Small intestine (tissue), 7 donors: ENCODE measurements around the gene REX1BD. TPM values are rescaled to one million over a fixed set of nuclear protein-coding genes. Genes with fewer than 3 reads are reported as not detected.
A peak's percentile ranks its signal among the peaks of the same experiment; 100 is the strongest.

Experiments
- DNase-seq, 2 donors: peaks; one replicate each; pipeline versions ENCODE4 v3.0.0 to v3.0.0-alpha.2; 2013
- FAIRE-seq: peaks from 2 replicates; lab custom pipeline; 2012; peaks lifted over from hg19 to GRCh38; lab: Jason Lieb, UNC
- H3K27ac ChIP-seq, 3 donors: one replicate each; pipeline ENCODE4 v1.5.1; 2013; ENCODE audit warnings: low read length in 2 of 3, mild to moderate bottlenecking in 2 of 3, control low read depth in 1 of 3, inconsistent platforms in 1 of 3, low read depth in 1 of 3, moderate library complexity in 1 of 3
- H3K27me3 ChIP-seq, 3 donors: one replicate each; pipeline ENCODE4 v1.6.1; 2013; ENCODE audit warnings: low read length in 3 of 3, inconsistent platforms in 1 of 3; ENCODE audit not compliant: control insufficient read depth in 3 of 3, insufficient read depth in 3 of 3
- H3K36me3 ChIP-seq, 3 donors: one replicate each; pipeline ENCODE4 v1.6.1; 2013; ENCODE audit warnings: low read length in 3 of 3, inconsistent platforms in 1 of 3, low read depth in 1 of 3, mild to moderate bottlenecking in 1 of 3, moderate library complexity in 1 of 3; ENCODE audit not compliant: control insufficient read depth in 3 of 3, insufficient read depth in 2 of 3
- H3K4me1 ChIP-seq, 3 donors: one replicate each; pipeline ENCODE4 v1.6.1; 2013; ENCODE audit warnings: low read length in 2 of 3, inconsistent platforms in 1 of 3, low read depth in 1 of 3, mild to moderate bottlenecking in 1 of 3, moderate library complexity in 1 of 3; ENCODE audit not compliant: control insufficient read depth in 3 of 3, insufficient read depth in 2 of 3
- H3K4me3 ChIP-seq, 3 donors: one replicate each; pipeline ENCODE4 v1.5.1; 2013; ENCODE audit warnings: low read length in 3 of 3, control low read depth in 1 of 3, inconsistent platforms in 1 of 3, low read depth in 1 of 3, mild to moderate bottlenecking in 1 of 3, moderate library complexity in 1 of 3
- H3K9me3 ChIP-seq, 2 donors: one replicate each; pipeline ENCODE4 v1.6.1; 2013; ENCODE audit warnings: low read depth in 1 of 2, low read length in 1 of 2; ENCODE audit not compliant: control insufficient read depth in 2 of 2, insufficient read depth in 1 of 2
- WGBS, 3 donors: extraction: QIAGEN DNeasy Blood & Tissue Kit; methylation state at CpG; one replicate each; pipeline ENCODE4 v1.1.7; 2013; 5-methylcytosine and 5-hydroxymethylcytosine counted together
- polyA plus RNA-seq, 4 donors: library from polyadenylated mRNA; stranded (reverse) in 3 of 4; unstranded in 1 of 4; fragments of 200-250 nt in 3 of 4; fragments of 120-200 nt in 1 of 4; gene quantifications; one replicate each; pipeline versions ENCODE4 v1.2.1 to v1.2.3, GENCODE V29; 2013
- donor health status: healthy with polysubstance abuse.
- donor health status: control.
- donor health status: control.
- donor health status: Bipolar disorder and iron deficiency.
- donor health status: healthy.

Gene REX1BD
- polyA plus RNA-seq, 4 donors, result 46.1 to 102 (median 65.9) TPM

GRCh38 chr19:18611327-18612050, 22.9 kb downstream of the REX1BD start:
- H3K9me3 ChIP-seq, result peaks cover 0 to 4% of the 10 kb centered on the region in 2 donors
- 1 to 3% (median 2%) methylated on average over 38 to 62 of the region's 62 CpGs for WGBS, 3 donors
- H3K27me3 ChIP-seq, result peaks cover 36 to 89% (median 50%) of the 10 kb centered on the region in 3 donors
- H3K27ac ChIP-seq, result no peak overlapping the region
- no peaks in the 10 kb centered on the region for H3K36me3 ChIP-seq
- FAIRE-seq, result no peak
- peak in 1 of 2 donors; percentile 16 for DNase-seq
- H3K4me1 ChIP-seq, result peaks cover 0 to 14% (median 3%) of the 10 kb centered on the region in 3 donors
- H3K4me3 ChIP-seq, result no peak overlapping the region

- FAIRE-seq (no peak), DNase-seq (no peak)
- H3K27ac ChIP-seq, result no peak overlapping the region
- peaks cover 0 to 12% (median 3%) of the 10 kb centered on the region in 3 donors for H3K4me1 ChIP-seq
- no peaks in the 10 kb centered on the region for H3K36me3 ChIP-seq
- peak overlapping the region in 2 of 3 donors; percentile 18 to 43 for H3K4me3 ChIP-seq
- peaks cover 0 to 7% of the 10 kb centered on the region in 2 donors for H3K9me3 ChIP-seq
- WGBS, 3 donors, result 2 to 4% (median 2%) methylated on average over 27 to 30 of the region's 30 CpGs
- H3K27me3 ChIP-seq, result peaks cover 36 to 84% (median 53%) of the 10 kb centered on the region in 3 donors
These were observed 23.6 kb downstream of the REX1BD start for GRCh38 chr19:18612051-18612771.

GRCh38 chr19:18612772-18613588, 24.4 kb downstream of the REX1BD start, which contains the start of gene TMEM59L:
Gene TMEM59L (plus strand): TSS chr19:18612870. CDS start chr19:18612959, 89 bp downstream.
- H3K4me3 ChIP-seq, result peak within 1 kb of the TSS in 2 of 3 donors; percentile 18 to 43
- H3K36me3 ChIP-seq, result no peaks in the 10 kb centered on the region
- peaks cover 0 to 12% of the 10 kb centered on the region in 2 donors for H3K9me3 ChIP-seq
- H3K27me3 ChIP-seq, result peaks cover 29 to 82% (median 45%) of the 10 kb centered on the region in 3 donors
- FAIRE-seq (no peak), DNase-seq (peak in 1 of 2 donors; percentile 41)
- WGBS, 3 donors, result 0 to 2% (median 2%) methylated on average over 50 to 70 of the region's 70 CpGs
- H3K4me1 ChIP-seq, result peaks cover 0 to 9% (median 3%) of the 10 kb centered on the region in 3 donors
- no peak within 1 kb of the TSS for H3K27ac ChIP-seq

- DNase-seq (no peak), FAIRE-seq (no peak)
- H3K9me3 ChIP-seq, result peaks cover 0 to 12% of the 10 kb centered on the region in 2 donors
- 20 to 32% (median 26%) methylated on average over 21 to 23 of the region's 23 CpGs for WGBS, 3 donors
- H3K27ac ChIP-seq, result no peak overlapping the region
- no peak overlapping the region for H3K4me3 ChIP-seq
- H3K4me1 ChIP-seq, result peaks cover 0 to 9% (median 3%) of the 10 kb centered on the region in 3 donors
- H3K36me3 ChIP-seq, result no peaks in the 10 kb centered on the region
- H3K27me3 ChIP-seq, result peaks cover 22 to 74% (median 40%) of the 10 kb centered on the region in 3 donors
These were observed 25.1 kb downstream of the REX1BD start for GRCh38 chr19:18613589-18614234.

GRCh38 chr19:18616023-18616422, 27.4 kb downstream of the REX1BD start:
- Histone ChIP-seq H3K4me3 (no peak overlapping the region), H3K4me1 (peaks cover 0 to 9% (median 3%) of the 10 kb centered on the region in 3 donors), H3K36me3 (no peaks in the 10 kb centered on the region), H3K9me3 (peaks cover 0 to 12% of the 10 kb centered on the region in 2 donors), H3K27ac (no peak overlapping the region), H3K27me3 (peaks cover 10 to 57% (median 22%) of the 10 kb centered on the region in 3 donors)
- WGBS, 3 donors, result 86 to 90% (median 88%) methylated on average over 3 of the region's 3 CpGs
- DNase-seq (no peak), FAIRE-seq (no peak)

- H3K4me3 ChIP-seq, result no peak overlapping the region
- H3K9me3 ChIP-seq, result peaks cover 0 to 9% of the 10 kb centered on the region in 2 donors
- peaks cover 0 to 3% (median 0%) of the 10 kb centered on the region in 3 donors for H3K4me1 ChIP-seq
- FAIRE-seq (no peak), DNase-seq (no peak)
- H3K27me3 ChIP-seq, result peaks cover 7 to 43% (median 11%) of the 10 kb centered on the region in 3 donors
- H3K36me3 ChIP-seq, result no peaks in the 10 kb centered on the region
- no peak overlapping the region for H3K27ac ChIP-seq
These were observed 29.0 kb downstream of the REX1BD start for GRCh38 chr19:18617562-18617961.

GRCh38 chr19:18618236-18618635, 29.6 kb downstream of the REX1BD start:
- H3K27me3 ChIP-seq, result peaks cover 7 to 42% (median 11%) of the 10 kb centered on the region in 3 donors
- H3K9me3 ChIP-seq, result peaks cover 0 to 9% of the 10 kb centered on the region in 2 donors
- H3K27ac ChIP-seq, result no peak overlapping the region
- FAIRE-seq, result no peak
- H3K36me3 ChIP-seq, result no peaks in the 10 kb centered on the region
- no peak for DNase-seq
- no peaks in the 10 kb centered on the region for H3K4me1 ChIP-seq
- 85 to 91% (median 87%) methylated on average over 13 of the region's 13 CpGs for WGBS, 3 donors
- no peak overlapping the region for H3K4me3 ChIP-seq
